Activated CD8-positive, alpha-beta memory T cell treated with anti-CD3 and anti-CD28 coated beads, Interleukin-2, amount 50 U/mL, for 24 hours (primary cell): Measurements from ENCODE around the gene RPS6KC1.
"Not testable (repeated sequence)": the region's sequence is repeated elsewhere in the genome, so short reads cannot be mapped to it uniquely, and the experiment has no call there.

ENCODE experiments used
- DNase-seq: peaks from one replicate; pipeline ENCODE4 v3.0.0-alpha.2; 2020; ENCODE audit errors: extremely low read depth

Gene RPS6KC1

GRCh38 chr1:213051127-213051880, at the start of gene RPS6KC1:
Gene RPS6KC1 (plus strand): TSS chr1:213051241. CDS start chr1:213051405, 164 bp downstream.
- DNase-seq: peak; percentile 69

- DNase-seq: no peak
These were observed 47.8 kb upstream of the RPS6KC1 start for GRCh38 chr1:213003256-213003655.

GRCh38 chr1:213008564-213008963, 42.5 kb upstream of the RPS6KC1 start:
- no peak for DNase-seq

- DNase-seq: no peak
These were observed 36.4 kb upstream of the RPS6KC1 start for GRCh38 chr1:213014642-213015041.

- peak; percentile 89 for DNase-seq
These were observed 35.7 kb upstream of the RPS6KC1 start, which contains the start of gene ANGEL2 for GRCh38 chr1:213015099-213016050. Gene ANGEL2 (minus strand): TSS chr1:213015867. CDS start chr1:213015671, 196 bp downstream.

GRCh38 chr1:213017447-213018273, 33.4 kb upstream of the RPS6KC1 start:
- DNase-seq: no peak

GRCh38 chr1:213019450-213019849, 31.6 kb upstream of the RPS6KC1 start:
- no peak for DNase-seq

- no peak for DNase-seq
These were observed 31.0 kb upstream of the RPS6KC1 start for GRCh38 chr1:213020016-213020415.

- DNase-seq: not testable (repeated sequence)
These were observed 24.0 kb upstream of the RPS6KC1 start for GRCh38 chr1:213027024-213027423.

GRCh38 chr1:213032651-213033050, 18.4 kb upstream of the RPS6KC1 start:
- no peak for DNase-seq

- DNase-seq: no peak
These were observed 16.3 kb upstream of the RPS6KC1 start for GRCh38 chr1:213034713-213035112.

- no peak for DNase-seq
These were observed 15.5 kb upstream of the RPS6KC1 start for GRCh38 chr1:213035573-213035972.

- DNase-seq: no peak
These were observed 9.6 kb upstream of the RPS6KC1 start for GRCh38 chr1:213041443-213041842.

GRCh38 chr1:213045321-213046226, 5.5 kb upstream of the RPS6KC1 start:
- DNase-seq: not testable (repeated sequence)

GRCh38 chr1:213049232-213049631, 1.8 kb upstream of the RPS6KC1 start:
- no peak for DNase-seq

GRCh38 chr1:213050745-213051126, 305 bp upstream of the RPS6KC1 start:
- no peak for DNase-seq

GRCh38 chr1:213051881-213052202, 801 bp downstream of the RPS6KC1 start:
- DNase-seq: no peak

- no peak for DNase-seq
These were observed 2.4 kb downstream of the RPS6KC1 start for GRCh38 chr1:213053455-213053854.

- DNase-seq: no peak
These were observed 3.1 kb downstream of the RPS6KC1 start for GRCh38 chr1:213054142-213054541.

GRCh38 chr1:213054733-213055591, 3.9 kb downstream of the RPS6KC1 start:
- no peak for DNase-seq
